Measurements from ENCODE around the gene COPG1.

COPG1 gene

GRCh38 chr3:129312671-129313414, 63.4 kb downstream of the COPG1 start:
- no peak for DNase-seq (ENCODE audit: low spot score)
- in situ Hi-C loops (cut with MboI; ENCODE audit: low sequenced_read_pairs, unreplicated experiment) = no loop called here
- TF ChIP-seq CTCF (IDR thresholded peaks at IDR 0.05; ENCODE audit: borderline replicate concordance, control extremely low read depth, extremely low read depth, insufficient read depth, missing control alignments) = no peak

DNA sequence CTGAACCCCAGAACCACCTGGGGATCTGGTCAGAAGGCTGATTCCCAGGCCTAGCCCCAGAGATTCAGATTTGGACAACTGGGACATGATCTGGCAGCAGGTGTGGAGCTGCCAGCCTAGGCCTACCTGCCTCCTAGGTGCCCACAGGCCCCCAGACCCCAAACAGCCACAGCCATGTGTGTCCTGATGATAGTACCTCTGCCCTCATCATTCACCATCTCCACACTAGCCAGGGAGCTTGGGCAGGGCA, 63.9 kb downstream of the COPG1 start:
- DNase-seq (ENCODE audit: low spot score) = no peak
- no peak for TF ChIP-seq CTCF (IDR thresholded peaks at IDR 0.05; ENCODE audit: borderline replicate concordance, control extremely low read depth, extremely low read depth, insufficient read depth, missing control alignments)
- in situ Hi-C loops (cut with MboI; ENCODE audit: low sequenced_read_pairs, unreplicated experiment) = no loop called here

DNA sequence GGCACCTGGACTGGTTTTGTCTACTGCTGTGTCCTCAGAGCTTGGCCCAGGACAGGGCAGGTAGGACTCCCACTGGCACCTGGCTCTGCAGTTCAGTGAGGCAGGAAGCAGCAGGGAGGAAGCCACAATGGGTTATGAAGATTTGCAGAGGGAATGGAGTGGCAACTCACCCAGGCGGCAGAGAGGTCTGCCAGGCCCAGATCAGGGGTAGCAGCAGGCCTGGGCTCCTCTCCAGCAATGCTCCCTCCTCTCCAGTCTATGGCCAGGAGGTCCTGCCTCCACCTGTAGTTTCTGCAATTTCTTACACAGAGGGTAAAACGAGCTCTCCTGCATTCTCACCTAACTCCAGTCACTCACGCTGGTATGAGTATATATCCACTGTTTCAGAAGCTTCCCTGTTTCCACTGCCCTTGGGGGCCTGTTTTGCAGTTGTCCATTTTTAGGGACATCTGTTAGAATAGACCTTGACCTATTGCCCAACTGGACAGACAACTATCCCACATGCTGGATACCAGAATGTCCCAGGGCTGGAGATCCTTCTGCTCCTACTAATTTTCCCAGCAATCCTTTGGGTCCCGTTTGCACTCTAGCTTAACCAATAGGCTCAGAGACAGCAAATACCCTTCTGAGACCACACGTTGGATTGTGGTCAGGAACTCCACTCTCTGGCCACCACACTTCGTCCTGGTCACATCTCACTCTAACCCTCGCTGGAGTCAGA, 64.4 kb downstream of the COPG1 start:
- in situ Hi-C loops (cut with MboI; ENCODE audit: low sequenced_read_pairs, unreplicated experiment) = no loop called here
- DNase-seq (ENCODE audit: low spot score) = no peak
- TF ChIP-seq CTCF (IDR thresholded peaks at IDR 0.05; ENCODE audit: borderline replicate concordance, control extremely low read depth, extremely low read depth, insufficient read depth, missing control alignments) = no peak

GRCh38 chr3:129314386-129315222, 65.2 kb downstream of the COPG1 start:
- peak; percentile 89 for DNase-seq (ENCODE audit: low spot score)
- in situ Hi-C loops (cut with MboI; ENCODE audit: low sequenced_read_pairs, unreplicated experiment) = no loop called here
- peak; percentile 38 for TF ChIP-seq CTCF (IDR thresholded peaks at IDR 0.05; ENCODE audit: borderline replicate concordance, control extremely low read depth, extremely low read depth, insufficient read depth, missing control alignments)

GRCh38 chr3:129315223-129315997, 66.0 kb downstream of the COPG1 start:
- no peak for TF ChIP-seq CTCF (IDR thresholded peaks at IDR 0.05; ENCODE audit: borderline replicate concordance, control extremely low read depth, extremely low read depth, insufficient read depth, missing control alignments)
- in situ Hi-C loops (cut with MboI; ENCODE audit: low sequenced_read_pairs, unreplicated experiment) = no loop called here
- DNase-seq (ENCODE audit: low spot score) = no peak

GRCh38 chr3:129315998-129316247, 66.5 kb downstream of the COPG1 start:
- in situ Hi-C loops (cut with MboI; ENCODE audit: low sequenced_read_pairs, unreplicated experiment) = no loop called here
- no peak for TF ChIP-seq CTCF (IDR thresholded peaks at IDR 0.05; ENCODE audit: borderline replicate concordance, control extremely low read depth, extremely low read depth, insufficient read depth, missing control alignments)
- DNase-seq (ENCODE audit: low spot score) = no peak

All from GM13976 (cell line).